ENCODE measurements around the gene MACF1.
"Not testable (repeated sequence)": the region's sequence is repeated elsewhere in the genome, so short reads cannot be mapped to it uniquely, and the experiment has no call there.

The MACF1 gene

DNA sequence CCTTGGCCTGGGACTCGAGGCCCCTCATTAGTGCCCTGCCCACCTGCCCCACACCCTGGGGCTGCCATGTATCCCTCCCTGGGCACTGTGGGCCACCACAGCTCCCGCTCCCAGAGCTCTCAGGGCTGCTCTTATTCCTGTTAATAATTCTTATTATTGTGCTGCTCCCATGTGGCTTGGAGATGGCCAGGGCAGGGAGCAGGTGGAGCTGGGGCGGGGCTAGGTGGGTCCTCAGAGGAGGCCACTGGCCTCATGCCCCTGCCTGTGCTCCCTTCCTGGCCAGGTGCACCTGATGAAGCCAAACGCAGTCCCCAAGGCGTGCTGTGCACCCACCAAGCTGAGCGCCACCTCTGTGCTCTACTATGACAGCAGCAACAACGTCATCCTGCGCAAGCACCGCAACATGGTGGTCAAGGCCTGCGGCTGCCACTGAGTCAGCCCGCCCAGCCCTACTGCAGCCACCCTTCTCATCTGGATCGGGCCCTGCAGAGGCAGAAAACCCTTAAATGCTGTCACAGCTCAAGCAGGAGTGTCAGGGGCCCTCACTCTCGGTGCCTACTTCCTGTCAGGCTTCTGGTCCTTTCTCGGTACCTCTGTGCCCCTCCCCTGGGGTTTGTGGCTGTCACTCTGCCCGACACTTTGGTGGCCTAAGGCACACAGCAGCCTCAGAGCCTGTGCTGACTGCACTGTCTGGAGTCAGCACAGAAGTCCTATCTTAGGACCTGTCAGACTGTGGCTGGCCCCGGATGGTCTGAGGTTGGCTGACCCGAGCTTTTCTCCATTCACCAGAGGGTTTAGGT lies 321.1 kb downstream of the MACF1 start:
- DNase-seq (ENCODE audit: extremely low read depth in 1 of 2, low read depth in 1 of 2), result no peak

DNA sequence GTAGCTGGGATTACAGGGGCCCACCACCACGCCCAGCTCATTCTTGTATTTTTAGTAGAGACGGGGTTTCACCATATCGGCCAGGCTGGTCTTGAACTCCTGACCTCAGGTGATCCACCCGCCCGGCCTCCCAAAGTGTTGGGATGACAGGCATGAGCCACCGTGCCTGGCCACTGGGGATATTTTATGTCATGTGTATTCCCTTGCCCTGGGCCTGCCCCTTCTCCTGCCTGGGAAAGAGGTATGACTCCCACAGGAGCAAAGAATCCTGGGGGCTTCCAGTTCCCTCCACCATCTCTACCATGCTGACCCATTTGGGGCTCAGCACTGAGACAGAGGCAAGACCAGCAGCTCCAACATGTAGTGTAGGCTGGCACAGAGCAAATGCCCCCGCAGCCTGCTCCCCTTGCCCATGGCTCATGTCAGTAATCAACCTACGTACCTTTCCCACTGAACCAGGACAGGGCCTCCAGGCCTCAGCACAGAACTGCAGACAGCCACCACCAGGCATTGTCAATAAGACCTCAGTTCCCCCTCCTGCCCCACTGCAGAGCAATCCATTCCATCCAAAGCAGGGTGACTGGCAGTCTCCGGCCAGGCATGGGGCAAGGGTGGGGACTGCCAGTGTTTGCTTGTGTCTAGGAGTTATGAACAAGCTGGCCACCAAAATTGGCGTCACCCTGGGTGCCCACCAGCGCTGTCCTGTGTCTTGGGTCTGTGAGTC lies 322.1 kb downstream of the MACF1 start:
- no peak for DNase-seq (ENCODE audit: extremely low read depth in 1 of 2, low read depth in 1 of 2)

DNA sequence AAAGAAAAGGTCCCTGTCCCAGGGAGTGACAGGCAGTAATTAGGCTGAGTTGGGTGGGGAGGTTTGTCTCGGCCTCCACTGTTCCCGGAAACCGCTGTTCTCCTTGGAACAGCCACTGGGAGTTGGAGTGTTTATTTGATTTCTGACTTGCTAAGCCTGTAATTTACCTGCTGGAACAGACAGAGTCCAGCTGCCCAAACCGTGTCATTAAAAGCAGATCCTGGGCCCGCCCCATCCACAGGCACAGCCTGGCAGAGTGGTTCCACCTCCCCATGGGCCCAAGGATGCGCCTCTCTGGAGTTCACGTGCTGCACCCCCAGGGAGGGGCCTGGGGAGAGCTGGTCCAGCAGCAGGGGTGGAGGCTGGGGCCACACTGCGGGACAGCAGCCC lies 322.7 kb downstream of the MACF1 start:
- not testable (repeated sequence) for DNase-seq (ENCODE audit: extremely low read depth in 1 of 2, low read depth in 1 of 2)

GRCh38 chr1:39528082-39528481 lies 323.6 kb downstream of the MACF1 start:
- no peak for DNase-seq (ENCODE audit: extremely low read depth in 1 of 2, low read depth in 1 of 2)

DNA sequence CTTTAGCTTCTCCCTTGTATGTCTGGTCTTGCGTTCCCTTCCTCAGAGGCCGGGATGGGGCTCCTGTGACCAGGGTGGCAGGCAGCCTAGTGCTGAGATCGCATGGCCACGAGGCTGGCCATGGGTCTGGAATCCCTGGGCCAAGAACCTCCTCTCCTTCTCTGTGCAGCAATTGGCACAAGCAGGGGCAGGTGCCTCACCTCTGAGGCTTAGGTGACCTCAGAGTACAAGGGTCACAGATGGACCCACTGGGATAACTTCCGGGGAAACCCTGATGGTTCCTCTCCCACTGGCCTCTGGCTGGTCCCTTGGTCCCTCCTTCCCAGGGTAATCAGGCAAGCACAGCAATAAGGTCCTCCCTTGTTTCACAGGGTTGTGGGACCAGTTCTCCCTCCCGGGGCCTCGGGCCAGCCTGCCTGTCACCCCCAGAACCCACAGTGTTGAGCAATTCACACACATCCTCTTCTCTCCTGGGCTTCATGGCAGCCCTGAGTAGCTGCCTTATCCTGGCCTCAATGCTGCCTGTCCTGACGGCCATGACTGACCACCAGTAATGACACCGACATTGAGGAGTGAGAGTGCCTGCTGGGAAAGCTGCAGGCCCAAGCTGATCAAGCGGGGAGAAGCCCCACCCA lies 325.5 kb downstream of the MACF1 start:
- DNase-seq (ENCODE audit: extremely low read depth in 1 of 2, low read depth in 1 of 2), result no peak

- DNase-seq (ENCODE audit: extremely low read depth in 1 of 2, low read depth in 1 of 2), result no peak
Observed at GRCh38 chr1:39531526-39531925, 327.0 kb downstream of the MACF1 start.

- no peak for DNase-seq (ENCODE audit: extremely low read depth in 1 of 2, low read depth in 1 of 2)
Observed at GRCh38 chr1:39533442-39533841, 328.9 kb downstream of the MACF1 start.
